Measurements from ENCODE around the gene CTSF. TPM values are rescaled to one million over a fixed set of nuclear protein-coding genes. Genes with fewer than 3 reads are reported as not detected.

The CTSF gene
- total RNA-seq, 1 donor from 2014 or later: 15.2 TPM

GRCh38 chr11:66529655-66530054 lies 38.8 kb downstream of the CTSF start:
- DNase-seq (ENCODE audit: low read depth): no peak
- H3K4me3 ChIP-seq (ENCODE audit: low read depth, low read length): no peak overlapping the region
- no peak for TF ChIP-seq CTCF (conservative IDR thresholded peaks at IDR 0.05; ENCODE audit: low read depth, low read length)

GRCh38 chr11:66529069-66529468 lies 39.3 kb downstream of the CTSF start:
- H3K4me3 ChIP-seq (ENCODE audit: low read depth, low read length): no peak overlapping the region
- TF ChIP-seq CTCF (conservative IDR thresholded peaks at IDR 0.05; ENCODE audit: low read depth, low read length): no peak
- no peak for DNase-seq (ENCODE audit: low read depth)

GRCh38 chr11:66524304-66525040 lies 43.9 kb downstream of the CTSF start:
- no peak for TF ChIP-seq CTCF (conservative IDR thresholded peaks at IDR 0.05; ENCODE audit: low read depth, low read length)
- no peak overlapping the region for H3K4me3 ChIP-seq (ENCODE audit: low read depth, low read length)
- DNase-seq (ENCODE audit: low read depth): no peak

- H3K4me3 ChIP-seq (ENCODE audit: low read depth, low read length): no peak overlapping the region
- TF ChIP-seq CTCF (conservative IDR thresholded peaks at IDR 0.05; ENCODE audit: low read depth, low read length): no peak
- no peak for DNase-seq (ENCODE audit: low read depth)
These were observed 44.8 kb downstream of the CTSF start for GRCh38 chr11:66523611-66524010.

Other genes with a start within 250 kb of the CTSF start
- 18.9 and 21.1 TPM in 2 replicates for gene RIN1, start 232.2 kb downstream of the CTSF start, total RNA-seq
- gene BRMS1, start 223.5 kb downstream of the CTSF start, total RNA-seq: 72.0 and 95.1 TPM in 2 replicates
- gene B4GAT1, start 221.0 kb downstream of the CTSF start, total RNA-seq: 32.0 and 36.2 TPM in 2 replicates
- 6.6 and 12.3 TPM in 2 replicates for gene SLC29A2, start 196.8 kb downstream of the CTSF start, total RNA-seq
- gene NPAS4, start 147.6 kb downstream of the CTSF start, total RNA-seq: not detected in 2 replicates
- gene MRPL11, start 129.8 kb downstream of the CTSF start, total RNA-seq: 85.3 TPM in 2 replicates
- 3.5 and 3.6 TPM in 2 replicates for gene PELI3, start 101.7 kb downstream of the CTSF start, total RNA-seq
- gene DPP3, start 88.2 kb downstream of the CTSF start, total RNA-seq: 88.8 and 106 TPM in 2 replicates
- 20.0 and 43.6 TPM in 2 replicates for gene BBS1, start 58.0 kb downstream of the CTSF start, total RNA-seq
- gene ZDHHC24, start 22.6 kb downstream of the CTSF start, total RNA-seq: 15.0 and 17.8 TPM in 2 replicates
- gene ACTN3, start 21.7 kb downstream of the CTSF start, total RNA-seq: not detected in 2 replicates
- gene CCDC87, start 24.5 kb upstream of the CTSF start, total RNA-seq: 0.14 and 0.52 TPM in 2 replicates
- gene CCS, start 24.6 kb upstream of the CTSF start, total RNA-seq: 19.4 and 22.1 TPM in 2 replicates
- 40.4 and 73.7 TPM in 2 replicates for gene RBM14, start 48.0 kb upstream of the CTSF start, total RNA-seq
- 105 and 133 TPM in 2 replicates for gene RBM4, start 70.1 kb upstream of the CTSF start, total RNA-seq
- gene RBM4B, start 109.3 kb upstream of the CTSF start, total RNA-seq: 4.0 and 17.3 TPM in 2 replicates
- gene SPTBN2, start 160.6 kb upstream of the CTSF start, total RNA-seq: 63.9 and 78.9 TPM in 2 replicates